Renal cortical epithelial cell (primary cell): ENCODE data around the gene NAPG. TPM values are rescaled to one million over a fixed set of nuclear protein-coding genes. Genes with fewer than 3 reads are reported as not detected.
"Not testable (repeated sequence)": the region's sequence is repeated elsewhere in the genome, so short reads cannot be mapped to it uniquely, and the experiment has no call there.

Experiments
- DNase-seq: peaks from one replicate; pipeline ENCODE4 v3.0.0-alpha.2; 2011; ENCODE audit warnings: low read depth
- total RNA-seq: library from RNA; depleted of rRNA; stranded (reverse); fragments of >200 nt; gene quantifications from 2 replicates; pipeline ENCODE4 v1.2.3, GENCODE V29; 2014

Gene NAPG
- 43.2 and 82.5 TPM in 2 replicates for total RNA-seq

DNA sequence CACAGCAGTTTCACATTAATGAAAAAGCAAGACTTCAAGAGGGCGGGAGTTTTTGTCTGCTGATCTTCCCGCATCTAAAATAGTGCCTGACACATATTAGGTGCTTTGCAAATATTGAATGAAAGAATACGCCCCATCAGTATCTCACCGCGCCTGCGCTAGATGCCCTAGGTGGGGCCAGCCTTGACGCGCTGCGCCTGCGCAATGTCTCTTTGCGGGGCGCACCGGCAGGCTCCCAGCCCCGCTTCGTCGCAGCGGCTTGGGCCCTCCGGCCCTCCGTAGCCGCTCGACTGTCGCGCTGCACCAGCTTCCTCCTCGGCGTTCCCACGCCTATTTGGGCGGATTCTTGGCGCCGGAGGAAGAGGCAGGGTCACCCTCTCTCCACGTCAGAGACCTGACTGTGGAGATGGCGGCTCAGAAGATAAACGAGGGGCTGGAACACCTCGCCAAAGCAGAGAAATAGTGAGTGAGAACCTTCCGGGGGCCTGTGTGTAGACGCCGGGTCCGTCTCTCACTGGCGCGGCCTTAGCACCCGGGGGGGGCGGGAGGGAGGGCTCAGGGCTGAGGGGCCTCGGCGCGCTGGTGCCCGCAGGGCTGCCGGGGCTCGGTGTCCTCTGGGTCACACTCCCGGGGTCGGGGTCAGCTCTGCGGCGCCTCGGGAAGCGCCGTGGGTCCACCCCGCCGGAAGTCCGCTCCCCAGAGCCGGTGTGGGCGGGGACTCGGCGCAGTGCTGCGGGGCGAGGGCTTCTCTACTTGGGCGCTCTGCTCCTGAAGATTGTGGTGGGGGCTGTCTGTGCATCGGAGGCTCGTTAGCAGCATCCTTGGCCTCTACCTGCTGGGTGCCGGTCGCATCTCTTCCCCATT is at the start of gene NAPG:
Gene NAPG, plus strand, starts transcription at position 331 of the 864 bp plus-strand sequence. Its CDS starts 76 bp downstream, at position 407.
- peak; percentile 80 for DNase-seq

DNA sequence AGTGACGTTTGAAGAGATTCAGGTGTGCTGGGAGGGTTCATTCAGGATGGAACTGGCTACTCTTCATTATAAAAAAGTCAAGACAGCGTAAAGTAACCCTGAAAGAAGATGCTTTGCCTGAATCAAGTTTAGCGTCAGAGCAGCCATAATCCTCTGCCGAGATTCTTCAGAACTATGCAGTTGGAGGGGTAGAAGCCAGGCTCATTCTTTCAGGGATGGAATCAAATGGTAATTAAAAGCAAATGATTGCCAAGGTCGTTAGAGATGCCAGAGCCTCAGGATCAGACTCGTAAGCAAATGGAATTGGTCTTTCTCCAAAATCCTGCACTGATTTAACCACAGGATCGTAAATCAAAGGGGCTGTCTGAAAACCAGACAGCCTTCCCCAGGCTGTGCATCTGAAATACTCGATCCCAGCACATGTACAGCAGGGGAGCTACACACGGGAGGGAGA is 49.5 kb upstream of the NAPG start:
- DNase-seq, result peak; percentile 55

GRCh38 chr18:10477121-10477862 is 48.5 kb upstream of the NAPG start:
- DNase-seq, result no peak

DNA sequence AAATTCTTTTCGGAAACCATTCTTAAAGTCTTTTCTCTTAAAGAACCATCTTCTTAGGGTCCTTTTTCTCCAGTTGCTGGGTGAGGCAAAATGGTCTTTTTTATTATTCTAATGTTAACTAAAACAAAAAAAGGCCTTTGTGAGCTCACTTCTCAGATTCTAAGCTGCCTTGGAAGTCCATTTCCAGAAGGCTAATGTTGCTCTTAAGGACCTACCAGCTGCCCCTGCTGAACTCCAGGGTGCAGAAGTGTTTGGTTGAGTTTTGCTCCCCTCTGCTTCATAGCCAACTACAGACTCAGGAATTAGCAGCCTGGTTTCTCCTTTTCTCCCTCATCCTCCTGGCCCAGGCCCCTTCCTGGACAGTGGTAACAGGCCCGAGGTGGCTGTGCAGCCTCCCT is 48.0 kb upstream of the NAPG start:
- no peak for DNase-seq

- no peak for DNase-seq
Measured at GRCh38 chr18:10481831-10482230, 44.0 kb upstream of the NAPG start.

DNA sequence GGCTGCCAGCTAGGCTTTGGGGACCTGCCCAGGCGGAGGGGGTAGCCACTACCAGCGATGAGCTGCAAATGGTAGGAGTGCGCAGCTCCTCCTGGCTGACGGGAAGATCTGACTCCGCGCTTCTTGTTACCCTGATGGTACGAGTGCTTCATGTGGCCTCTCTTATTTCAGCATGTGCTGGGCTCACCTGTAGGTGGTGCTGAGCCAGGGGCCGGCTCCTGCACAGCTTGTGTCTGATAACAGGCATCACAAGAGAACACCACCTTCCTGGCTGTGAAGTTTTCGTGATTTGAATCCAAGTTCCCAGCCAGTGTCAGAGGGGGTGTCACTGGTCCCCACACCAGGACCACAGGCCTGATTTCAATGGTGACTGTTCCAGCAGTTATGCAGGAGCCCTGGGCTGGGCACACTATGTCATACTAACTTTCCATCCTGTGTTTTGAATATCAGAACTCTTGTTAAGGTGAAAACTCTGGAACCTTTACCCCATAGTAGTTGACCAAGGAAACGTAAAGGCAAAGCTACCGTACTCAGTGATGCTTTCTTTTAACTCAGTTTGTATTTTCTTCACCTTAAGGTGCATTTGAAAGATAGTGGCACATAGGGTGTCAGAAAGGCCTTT is 43.4 kb upstream of the NAPG start:
- no peak for DNase-seq

DNA sequence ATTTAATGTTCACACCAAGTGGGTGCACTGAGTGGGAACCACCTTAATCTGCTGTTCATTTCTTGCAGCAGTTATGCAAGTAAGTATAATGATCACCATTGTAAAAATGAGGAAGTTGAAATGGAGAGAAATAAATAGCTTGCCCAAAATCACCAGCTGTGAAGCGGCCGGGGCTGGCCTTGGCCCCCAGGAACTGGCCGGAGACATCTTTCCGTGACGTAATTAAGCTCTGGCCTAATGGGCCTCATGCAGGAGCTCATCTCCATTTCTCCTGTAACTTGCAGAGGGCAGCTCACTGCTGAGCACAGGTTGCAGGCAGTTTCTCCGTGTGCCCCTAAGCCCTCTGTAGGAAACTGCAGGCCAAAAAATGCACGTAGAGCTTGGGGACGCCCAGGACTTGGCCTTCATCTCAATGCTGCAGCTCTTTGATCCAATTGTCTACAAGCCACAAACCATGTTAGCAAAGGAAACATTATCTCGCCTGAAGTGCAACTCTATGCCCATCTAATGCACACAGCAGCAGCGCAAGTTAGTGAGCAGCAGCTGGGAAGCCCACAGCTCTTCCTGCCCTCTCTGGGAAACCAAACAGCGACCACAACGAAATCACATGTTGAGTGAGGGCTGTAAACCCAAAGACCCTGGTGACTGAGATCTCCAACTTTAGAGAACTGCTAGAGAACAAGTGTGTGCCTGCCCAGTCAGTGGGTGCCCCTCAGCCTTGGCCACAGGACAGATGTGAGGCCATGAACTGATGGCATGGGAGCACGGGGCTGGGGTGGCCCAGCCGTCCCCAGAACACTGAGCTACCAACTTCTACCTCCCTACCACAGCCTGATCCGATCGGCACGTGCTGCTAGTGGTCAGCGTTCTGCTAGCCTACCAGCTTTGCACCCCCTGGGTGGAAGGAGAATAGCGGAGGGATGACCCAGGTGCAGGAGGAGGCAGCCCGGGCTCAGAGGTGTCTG is 42.6 kb upstream of the NAPG start:
- DNase-seq, result no peak

DNA sequence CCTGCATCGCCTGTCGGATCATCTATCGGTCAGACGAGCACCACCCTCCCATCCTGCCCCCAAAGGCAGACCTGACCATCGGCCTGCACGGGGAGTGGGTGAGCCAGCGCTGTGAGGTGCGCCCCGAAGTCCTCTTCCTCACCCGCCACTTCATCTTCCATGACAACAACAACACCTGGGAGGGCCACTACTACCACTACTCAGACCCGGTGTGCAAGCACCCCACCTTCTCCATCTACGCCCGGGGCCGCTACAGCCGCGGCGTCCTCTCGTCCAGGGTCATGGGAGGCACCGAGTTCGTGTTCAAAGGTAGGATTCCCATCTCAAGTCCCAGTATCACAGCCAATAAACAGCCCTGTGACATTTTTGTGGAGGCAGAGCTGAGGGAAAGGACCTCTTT is 40.4 kb upstream of the NAPG start:
- no peak for DNase-seq

DNA sequence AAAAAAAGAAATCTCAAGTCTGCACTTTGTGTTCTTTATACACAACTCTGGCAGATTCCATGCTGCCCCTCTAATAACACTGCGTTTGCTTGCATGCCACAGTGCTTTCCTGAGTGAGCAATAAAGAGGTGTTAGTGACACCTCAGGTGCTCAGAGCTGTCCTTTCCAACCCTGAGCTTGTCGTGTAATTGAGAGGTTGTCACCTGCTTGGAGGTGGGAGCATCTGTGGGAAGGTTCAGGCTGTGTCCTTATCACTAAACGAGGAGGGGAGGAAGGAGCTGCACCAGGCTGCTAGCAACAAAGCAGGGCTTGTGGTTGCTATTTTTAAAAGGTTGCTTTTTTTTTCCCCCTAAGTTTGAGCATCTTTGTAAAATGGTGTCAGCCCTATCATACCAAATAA is 39.5 kb upstream of the NAPG start:
- no peak for DNase-seq

DNA sequence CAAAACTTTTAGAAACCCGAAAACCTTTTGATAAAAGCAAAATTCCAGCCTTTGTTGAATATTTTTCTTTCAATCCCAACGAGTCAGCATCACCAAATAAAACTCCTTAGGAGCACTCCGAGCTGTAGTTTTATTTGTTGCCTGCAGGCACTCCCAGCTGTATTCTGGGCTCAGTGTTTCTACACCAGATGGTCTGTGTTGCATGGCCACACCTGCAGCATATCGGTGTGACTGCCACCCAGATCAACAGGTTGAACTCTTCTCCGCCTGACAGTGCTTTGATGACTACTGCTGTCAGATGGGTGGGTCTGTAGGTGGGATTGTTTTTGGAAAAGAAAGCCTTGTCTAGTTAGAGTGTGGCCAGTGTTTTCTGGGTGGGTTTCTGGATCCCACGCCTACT is 38.7 kb upstream of the NAPG start:
- no peak for DNase-seq

DNA sequence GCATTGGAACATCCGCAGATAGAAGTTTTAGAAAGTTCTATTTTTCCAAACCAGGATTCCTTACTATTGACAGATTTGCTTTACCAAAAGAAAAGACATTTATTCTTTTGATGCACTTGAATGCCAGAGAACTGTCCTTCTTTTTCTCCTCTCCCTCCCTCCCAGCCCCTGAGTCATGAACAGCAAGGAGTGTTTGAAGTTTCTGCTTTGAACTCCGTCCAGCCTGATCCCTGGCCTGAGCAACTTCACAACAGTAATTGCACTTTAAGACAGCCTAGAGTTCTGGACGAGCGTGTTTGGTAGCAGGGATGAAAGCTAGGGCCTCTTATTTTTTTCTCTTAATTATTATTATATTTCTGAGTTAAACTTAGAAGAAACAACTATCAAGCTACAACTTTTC is 37.8 kb upstream of the NAPG start:
- DNase-seq, result no peak

DNA sequence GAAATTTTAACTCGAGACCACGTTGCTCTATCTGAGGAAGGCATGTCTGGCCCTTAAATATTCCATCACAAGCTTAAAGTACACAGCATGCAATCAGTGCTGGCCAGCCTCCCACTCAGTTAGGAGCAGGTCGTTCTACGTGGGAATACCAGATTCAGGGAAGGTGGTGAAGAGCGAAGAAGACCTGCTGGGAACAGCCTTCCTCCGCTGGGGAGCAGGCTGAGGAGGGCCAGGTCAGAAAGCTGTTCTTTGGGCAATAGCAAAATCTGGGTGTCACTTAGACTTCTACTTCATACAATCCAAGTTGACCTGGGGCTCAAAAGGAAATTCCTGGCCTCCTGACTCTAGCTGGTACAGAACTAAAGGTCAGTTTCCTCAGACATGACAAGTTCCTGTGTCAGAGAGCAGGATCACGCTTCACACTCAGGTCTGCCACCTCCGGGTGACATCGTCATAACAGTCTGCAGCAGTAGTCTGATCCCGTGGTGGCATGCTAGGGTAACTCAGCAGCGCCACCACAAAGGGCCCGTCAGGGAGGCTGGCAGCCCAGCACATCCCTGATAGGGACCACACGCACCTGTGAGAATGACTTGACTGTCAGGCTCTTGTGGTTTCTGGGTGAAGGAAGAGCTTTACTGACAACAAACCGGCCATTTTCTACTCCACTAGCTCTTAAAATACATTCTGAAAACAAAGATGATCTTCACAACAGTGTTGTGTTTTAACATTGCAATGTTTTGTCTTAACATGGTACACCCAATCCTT is 35.2 kb upstream of the NAPG start:
- DNase-seq, result no peak

DNA sequence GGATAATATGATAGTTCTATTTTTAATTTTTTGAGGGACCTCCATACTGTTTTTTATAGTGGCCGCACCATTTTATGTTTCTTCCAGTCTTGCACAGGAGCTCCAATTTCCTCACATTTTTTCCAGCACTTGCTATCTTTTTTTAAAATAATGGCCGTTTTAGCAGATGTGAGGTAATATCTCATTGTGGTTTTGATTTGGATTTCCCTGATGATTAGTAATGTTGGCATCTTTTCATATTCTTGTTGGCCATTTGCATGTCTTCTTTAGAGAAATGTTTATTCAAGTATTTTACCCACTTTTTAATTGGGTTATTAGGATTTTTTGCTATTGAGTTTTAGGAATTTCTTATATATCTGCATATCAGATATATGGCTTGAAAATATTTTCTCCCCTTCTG is 29.9 kb upstream of the NAPG start:
- DNase-seq, result no peak

GRCh38 chr18:10497206-10497749 is 28.5 kb upstream of the NAPG start:
- DNase-seq, result no peak

DNA sequence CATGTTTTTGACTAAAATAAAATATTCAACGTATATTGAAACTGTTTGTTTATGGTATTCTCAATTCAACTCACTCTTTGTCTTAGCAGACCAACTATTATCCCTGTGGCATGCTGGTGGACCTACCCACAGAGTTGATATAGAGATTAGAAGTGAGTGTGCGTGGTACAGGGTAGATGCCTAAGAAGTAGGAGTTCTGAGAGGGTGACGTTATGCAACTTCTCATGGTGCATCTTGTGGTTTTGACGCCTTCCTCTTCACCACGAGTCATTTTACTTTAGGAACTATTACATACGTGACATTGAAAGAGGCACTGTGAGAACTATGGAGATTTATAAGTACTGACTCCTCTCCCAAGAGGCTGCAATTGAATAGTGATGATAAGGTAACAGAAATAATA is 26.6 kb upstream of the NAPG start:
- no peak for DNase-seq

DNA sequence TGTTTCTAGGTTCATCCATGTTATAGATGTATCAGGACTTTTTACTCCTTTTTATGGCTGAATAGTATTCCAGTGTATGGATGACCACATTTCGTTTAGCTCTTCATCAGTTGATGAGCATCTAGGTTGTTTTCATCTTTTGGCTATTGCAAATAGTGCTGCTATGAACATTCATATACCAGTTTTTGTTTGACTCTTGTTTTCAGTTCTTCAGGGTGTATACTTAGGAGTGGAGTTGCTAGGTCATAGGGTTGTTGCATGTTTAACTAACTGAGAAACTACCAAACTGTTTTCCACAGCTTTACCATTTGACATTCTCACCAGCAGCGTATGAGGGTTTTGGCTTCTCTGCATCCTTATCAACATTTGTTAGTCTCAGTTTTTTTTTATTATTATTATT is 25.8 kb upstream of the NAPG start:
- DNase-seq, result no peak

- DNase-seq, result no peak
Measured at GRCh38 chr18:10504723-10505122, 21.1 kb upstream of the NAPG start.

GRCh38 chr18:10505892-10506291 is 19.9 kb upstream of the NAPG start:
- DNase-seq, result not testable (repeated sequence)

DNA sequence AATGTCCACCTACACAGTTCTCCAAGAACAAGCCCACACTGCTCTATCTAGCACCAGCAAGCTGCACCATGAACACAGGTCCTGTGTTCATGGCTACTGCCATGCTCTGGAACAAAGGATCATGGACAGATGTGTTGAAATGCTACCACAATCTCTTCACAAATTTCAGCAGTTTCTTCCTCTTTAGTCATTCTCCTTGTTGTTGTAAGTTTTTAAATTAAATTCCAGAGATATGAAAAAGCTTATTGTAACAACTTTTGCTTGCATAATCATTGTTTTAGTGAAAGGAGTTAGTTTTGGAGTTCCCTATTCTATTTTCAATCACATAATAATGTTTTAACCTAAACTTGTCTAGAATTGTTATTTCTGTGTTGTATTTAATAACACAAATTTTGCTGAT is 17.2 kb upstream of the NAPG start:
- DNase-seq, result no peak

DNA sequence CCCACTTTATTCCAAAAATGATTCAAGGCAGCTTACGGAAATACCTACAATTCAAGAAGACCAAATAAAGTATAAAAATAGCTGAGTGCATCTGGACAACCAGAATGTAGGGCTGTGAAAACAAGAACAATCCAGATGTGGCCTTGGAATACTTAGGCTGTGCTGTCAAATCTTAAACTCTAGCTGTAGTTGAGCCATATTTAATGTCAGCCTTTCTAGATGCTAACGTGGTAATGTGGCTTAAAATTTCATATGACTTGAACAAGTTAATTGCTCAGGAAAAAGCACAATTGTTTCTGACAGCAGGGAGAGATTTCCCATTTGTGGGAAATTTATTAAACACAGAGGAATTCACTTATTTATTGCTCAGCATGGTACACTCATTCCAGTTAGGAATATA is 14.6 kb upstream of the NAPG start:
- DNase-seq, result no peak
